ENCODE measurements around the gene ATP5ME. TPM values are rescaled to one million over a fixed set of nuclear protein-coding genes. Genes with fewer than 3 reads are reported as not detected.

ATP5ME gene
- total and polyA plus RNA-seq, 12 donors: 43.4 to 1,353 (median 325) TPM

DNA sequence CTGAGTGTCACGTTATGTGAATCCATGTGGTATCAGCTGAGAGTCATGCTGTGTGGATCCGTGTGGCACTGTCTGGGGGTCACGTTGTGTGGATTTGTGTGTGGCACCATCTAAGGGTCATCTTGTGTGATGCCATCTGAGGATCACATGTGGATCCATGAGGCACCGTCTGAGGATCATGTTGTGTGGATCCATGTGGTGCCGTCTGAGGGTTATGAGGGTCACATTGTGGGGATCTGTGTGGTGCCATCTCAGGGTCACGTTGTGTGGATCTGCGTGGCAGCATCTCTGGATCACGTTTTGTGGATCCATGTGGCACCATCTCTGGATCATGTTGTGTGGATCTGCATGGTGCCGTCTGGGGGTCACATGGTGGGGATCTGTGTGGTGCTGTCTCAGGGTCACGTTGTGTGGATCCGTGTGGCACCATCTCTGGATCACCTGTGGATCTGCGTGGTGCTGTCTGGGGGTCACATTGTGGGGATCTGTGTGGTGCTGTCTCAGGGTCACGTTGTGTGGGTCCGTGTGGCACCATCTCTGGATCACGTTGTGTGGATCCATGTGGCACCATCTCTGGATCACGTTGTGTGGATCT is 41.8 kb downstream of the ATP5ME start:
- WGBS, 4 donors: 83 to 87% (median 85%) methylated on average over 8 to 16 of the region's 16 CpGs
- no peak for DNase-seq
- no peak for TF ChIP-seq POLR2A (IDR thresholded peaks at IDR 0.05)
- TF ChIP-seq, protein P1, sequence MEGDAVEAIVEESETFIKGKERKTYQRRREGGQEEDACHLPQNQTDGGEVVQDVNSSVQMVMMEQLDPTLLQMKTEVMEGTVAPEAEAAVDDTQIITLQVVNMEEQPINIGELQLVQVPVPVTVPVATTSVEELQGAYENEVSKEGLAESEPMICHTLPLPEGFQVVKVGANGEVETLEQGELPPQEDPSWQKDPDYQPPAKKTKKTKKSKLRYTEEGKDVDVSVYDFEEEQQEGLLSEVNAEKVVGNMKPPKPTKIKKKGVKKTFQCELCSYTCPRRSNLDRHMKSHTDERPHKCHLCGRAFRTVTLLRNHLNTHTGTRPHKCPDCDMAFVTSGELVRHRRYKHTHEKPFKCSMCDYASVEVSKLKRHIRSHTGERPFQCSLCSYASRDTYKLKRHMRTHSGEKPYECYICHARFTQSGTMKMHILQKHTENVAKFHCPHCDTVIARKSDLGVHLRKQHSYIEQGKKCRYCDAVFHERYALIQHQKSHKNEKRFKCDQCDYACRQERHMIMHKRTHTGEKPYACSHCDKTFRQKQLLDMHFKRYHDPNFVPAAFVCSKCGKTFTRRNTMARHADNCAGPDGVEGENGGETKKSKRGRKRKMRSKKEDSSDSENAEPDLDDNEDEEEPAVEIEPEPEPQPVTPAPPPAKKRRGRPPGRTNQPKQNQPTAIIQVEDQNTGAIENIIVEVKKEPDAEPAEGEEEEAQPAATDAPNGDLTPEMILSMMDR (IDR thresholded peaks at IDR 0.05): no peak

DNA sequence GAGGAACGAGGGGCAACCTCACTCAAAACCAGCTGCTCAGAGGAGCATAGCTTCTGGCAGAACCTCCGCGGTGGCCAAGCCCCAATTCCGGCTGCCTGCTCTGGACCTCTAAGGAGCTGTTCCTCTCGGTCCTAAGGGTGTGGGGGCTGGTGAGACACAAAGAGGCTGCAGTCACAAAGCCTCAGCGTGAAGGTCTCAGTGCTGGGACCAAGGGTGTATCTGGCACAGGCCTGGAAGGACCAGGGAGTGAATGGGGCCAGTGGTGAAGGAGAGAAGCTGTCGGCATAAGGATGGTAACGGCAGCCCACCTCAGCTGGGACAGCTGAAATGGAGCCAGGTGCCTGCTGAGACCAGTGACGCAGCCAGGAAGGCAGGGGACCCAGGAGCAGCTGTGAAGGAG is 43.4 kb downstream of the ATP5ME start:
- Histone ChIP-seq H3K4me1 (replicated peaks in 1 of 2) (no peaks in the 10 kb centered on the region), H3K27me3 (no peaks in the 10 kb centered on the region), H3K4me3 (no peak overlapping the region), H3K36me3 (replicated peaks in 1 of 2) (no peaks in the 10 kb centered on the region), H3K9me3 (replicated peaks in 1 of 3) (no peaks in the 10 kb centered on the region), H3K27ac (no peak overlapping the region)
- DNase-seq: no peak
- intact Hi-C loops (cut with DNase I): no loop called here
- WGBS, 4 donors: 61 to 78% (median 64%) methylated on average over 8 to 9 of the region's 9 CpGs
- no peak for TF ChIP-seq POLR2A (IDR thresholded peaks at IDR 0.05)
- TF ChIP-seq, protein P1 (IDR thresholded peaks at IDR 0.05): no peak

More for the DNA sequence above, 41.8 kb downstream of the ATP5ME start:
- H3K9me3 ChIP-seq (replicated peaks in 1 of 3): no peaks in the 10 kb centered on the region
- peaks cover 6% of the 10 kb centered on the region for H3K27me3 ChIP-seq
- no peaks in the 10 kb centered on the region for H3K36me3 ChIP-seq (replicated peaks in 1 of 2)
- intact Hi-C loops (cut with DNase I): no loop called here
- H3K4me3 ChIP-seq: no peak overlapping the region
- no peaks in the 10 kb centered on the region for H3K4me1 ChIP-seq (replicated peaks in 1 of 2)
- no peak overlapping the region for H3K27ac ChIP-seq

DNA sequence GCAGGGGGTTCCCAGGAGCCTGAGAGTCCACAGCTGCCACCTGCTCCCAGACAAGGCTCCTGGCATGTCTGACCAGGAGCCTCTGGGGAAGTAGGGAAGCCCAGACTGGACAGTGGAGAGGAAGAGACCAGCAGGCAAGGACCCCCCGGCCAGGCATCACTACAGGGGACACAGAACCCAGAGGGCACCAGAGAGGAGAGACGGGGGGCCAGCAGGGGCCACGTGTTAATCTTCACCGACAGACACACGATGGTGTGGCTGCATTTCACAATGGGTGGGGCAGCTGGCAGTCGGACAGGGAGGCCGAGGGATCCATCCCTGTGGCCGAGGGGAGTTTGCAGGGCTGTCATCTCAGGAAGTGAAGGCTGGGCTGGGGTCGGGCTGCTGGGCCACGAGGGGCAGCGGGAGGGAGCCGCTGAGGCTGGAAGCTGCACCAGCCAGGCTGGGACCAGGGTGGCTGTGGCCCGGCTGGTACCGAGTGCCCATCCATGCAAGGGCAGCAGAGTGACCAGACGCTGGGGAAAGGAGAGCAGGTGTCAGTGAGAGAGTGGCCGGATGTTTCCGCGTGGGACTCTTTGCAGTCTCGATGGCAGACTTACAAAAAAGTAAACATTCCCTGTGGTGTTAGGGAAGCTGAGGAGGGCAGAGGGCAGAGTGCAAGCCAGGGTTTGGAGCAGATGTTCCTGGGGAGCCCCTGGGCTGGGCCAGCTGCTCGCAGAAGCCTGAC is 44.0 kb downstream of the ATP5ME start:
- H3K27me3 ChIP-seq: no peaks in the 10 kb centered on the region
- H3K4me1 ChIP-seq (replicated peaks in 1 of 2): no peaks in the 10 kb centered on the region
- no peak overlapping the region for H3K4me3 ChIP-seq
- H3K27ac ChIP-seq: no peak overlapping the region
- 43 to 65% (median 55%) methylated on average over 14 to 20 of the region's 20 CpGs for WGBS, 4 donors
- no peak for DNase-seq
- H3K9me3 ChIP-seq (replicated peaks in 1 of 3): no peaks in the 10 kb centered on the region
- H3K36me3 ChIP-seq (replicated peaks in 1 of 2): no peaks in the 10 kb centered on the region
- TF ChIP-seq, protein P1 (IDR thresholded peaks at IDR 0.05): no peak
- intact Hi-C loops (cut with DNase I): no loop called here

DNA sequence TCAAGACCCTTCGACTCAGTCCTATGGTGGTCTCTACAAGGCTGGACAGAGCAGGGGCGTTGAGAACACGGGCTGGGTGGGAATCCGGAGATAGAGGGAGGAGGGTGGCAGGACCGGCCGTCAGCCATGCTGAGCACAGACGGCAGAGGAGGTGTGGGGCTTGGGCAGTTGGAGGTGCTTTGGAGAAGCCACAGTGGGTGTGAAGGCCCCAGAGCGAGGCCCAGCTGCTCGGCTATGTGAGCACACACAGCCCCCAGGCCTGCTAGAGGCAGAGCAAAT is 44.5 kb downstream of the ATP5ME start:
- TF ChIP-seq POLR2A (IDR thresholded peaks at IDR 0.05): no peak
- TF ChIP-seq, protein P1 (IDR thresholded peaks at IDR 0.05): no peak
- Histone ChIP-seq H3K27me3 (no peaks in the 10 kb centered on the region), H3K4me3 (no peak overlapping the region), H3K27ac (no peak overlapping the region), H3K4me1 (replicated peaks in 1 of 2) (no peaks in the 10 kb centered on the region), H3K9me3 (replicated peaks in 1 of 3) (no peaks in the 10 kb centered on the region), H3K36me3 (replicated peaks in 1 of 2) (no peaks in the 10 kb centered on the region)
- DNase-seq: no peak
- WGBS, 4 donors: 75 to 81% (median 81%) methylated on average over 9 of the region's 9 CpGs; no CpG with 5 or more reads in 1 of the 4 donors
- intact Hi-C loops (cut with DNase I): no loop called here
